Smooth muscle cell of the brain vasculature (primary cell): ENCODE results near the gene ANKFN1.

Experiments
- DNase-seq: peaks from one replicate; pipeline ENCODE4 v3.0.0-alpha.2; 2012; ENCODE audit warnings: low read depth, low spot score

Gene ANKFN1

GRCh38 chr17:56290101-56290801 lies 137.0 kb downstream of the ANKFN1 start:
- no peak for DNase-seq

- no peak for DNase-seq
Measured at GRCh38 chr17:56290802-56291118, 137.5 kb downstream of the ANKFN1 start.

- no peak for DNase-seq
Measured at GRCh38 chr17:56291226-56291805, 138.0 kb downstream of the ANKFN1 start.

- peak; percentile 9 for DNase-seq
Measured at GRCh38 chr17:56292010-56292409, 138.7 kb downstream of the ANKFN1 start.

GRCh38 chr17:56292578-56292977 lies 139.3 kb downstream of the ANKFN1 start:
- no peak for DNase-seq

GRCh38 chr17:56297184-56297583 lies 143.9 kb downstream of the ANKFN1 start:
- DNase-seq: no peak

GRCh38 chr17:56298846-56299245 lies 145.6 kb downstream of the ANKFN1 start:
- DNase-seq: no peak

- DNase-seq: no peak
Measured at GRCh38 chr17:56300144-56300543, 146.9 kb downstream of the ANKFN1 start.

GRCh38 chr17:56305007-56305406 lies 151.7 kb downstream of the ANKFN1 start:
- DNase-seq: no peak

- DNase-seq: no peak
Measured at GRCh38 chr17:56309897-56310296, 156.6 kb downstream of the ANKFN1 start.

- DNase-seq: no peak
Measured at GRCh38 chr17:56310782-56311181, 157.5 kb downstream of the ANKFN1 start.

- no peak for DNase-seq
Measured at GRCh38 chr17:56313201-56313600, 159.9 kb downstream of the ANKFN1 start.

- no peak for DNase-seq
Measured at GRCh38 chr17:56314026-56314425, 160.8 kb downstream of the ANKFN1 start.

GRCh38 chr17:56314984-56315602 lies 161.8 kb downstream of the ANKFN1 start:
- DNase-seq: no peak

GRCh38 chr17:56316604-56317003 lies 163.3 kb downstream of the ANKFN1 start:
- no peak for DNase-seq

- no peak for DNase-seq
Measured at GRCh38 chr17:56317351-56318208, 164.3 kb downstream of the ANKFN1 start.

- no peak for DNase-seq
Measured at GRCh38 chr17:56319531-56319930, 166.3 kb downstream of the ANKFN1 start.

- no peak for DNase-seq
Measured at GRCh38 chr17:56320443-56320842, 167.2 kb downstream of the ANKFN1 start.

GRCh38 chr17:56322991-56323390 lies 169.7 kb downstream of the ANKFN1 start:
- no peak for DNase-seq

GRCh38 chr17:56324676-56325075 lies 171.4 kb downstream of the ANKFN1 start:
- no peak for DNase-seq

- DNase-seq: no peak
Measured at GRCh38 chr17:56325313-56326000, 172.2 kb downstream of the ANKFN1 start.

GRCh38 chr17:56326001-56326359 lies 172.7 kb downstream of the ANKFN1 start:
- DNase-seq: no peak
